Measurements from ENCODE around the gene PTPRN2. TPM values are rescaled to one million over a fixed set of nuclear protein-coding genes. Genes with fewer than 3 reads are reported as not detected.

PTPRN2 gene
- total and polyA plus RNA-seq, 2 of the 8 experiments (the other 6 are each of a cell fraction or from before 2014, with no cell fraction given), result 2.6 to 4.5 TPM

GRCh38 chr7:158193446-158193845, 394.2 kb downstream of the PTPRN2 start:
- no peak for FAIRE-seq
- Histone ChIP-seq H3K4me2 (ENCODE audit: insufficient read depth in 1 of 2, low read depth in 2 of 2, low read length in 2 of 2) (no peak overlapping the region), H4K8ac (ENCODE audit: extremely low read depth, insufficient read depth, low read length) (0 out of 2 replicates have a peak overlapping the region, but pooled peaks have one; percentile 14), H3K79me1 (ENCODE audit: low read depth, low read length) (no peaks in the 10 kb centered on the region), H3K56ac (replicated peaks; ENCODE audit: insufficient read length, low read depth, low read length) (no peak overlapping the region), H4K91ac (replicated peaks; ENCODE audit: insufficient read length, low read length) (no peak overlapping the region), H3K14ac (ENCODE audit: insufficient read length) (no peak overlapping the region), H2AFZ (ENCODE audit: low read length) (no peak overlapping the region), H3K4ac (replicated peaks; ENCODE audit: insufficient read length, low read depth, low read length) (no peak overlapping the region), H4K20me1 (replicated peaks in 1 of 2; ENCODE audit: control insufficient read depth in 1 of 2, insufficient read depth in 2 of 2, low read length in 2 of 2) (no peaks in the 10 kb centered on the region), H2BK20ac (ENCODE audit: low read length) (no peak overlapping the region), H3K27ac (ENCODE audit: low read depth, low read length) (no peak overlapping the region), H3K9ac (replicated peaks in 1 of 4; ENCODE audit: extremely low read depth in 1 of 4, low read depth in 3 of 4, low read length in 3 of 4) (no peak overlapping the region), H3K4me3 (ENCODE audit: extremely low read depth in 1 of 4, insufficient read depth in 2 of 4, low read depth in 3 of 4, low read length in 4 of 4) (no peak overlapping the region), H2BK5ac (ENCODE audit: low read depth, low read length) (no peak overlapping the region), H3K23me2 (ENCODE audit: low read depth, low read length) (no peaks in the 10 kb centered on the region), H2BK12ac (ENCODE audit: low read depth, low read length) (no peak overlapping the region), H3K18ac (ENCODE audit: extremely low read depth, low read length) (no peak overlapping the region), H2BK120ac (replicated peaks; ENCODE audit: low read depth, low read length) (no peak overlapping the region), H3K9me3 (ENCODE audit: insufficient read depth in 2 of 2, low read depth in 1 of 2, low read length in 1 of 2) (peaks cover 32 to 64% of the 10 kb centered on the region in 2 experiments), H2AK5ac (ENCODE audit: low read depth, low read length) (no peak overlapping the region), H3K23ac (ENCODE audit: insufficient read length) (no peak overlapping the region), H3K4me1 (replicated peaks in 1 of 4; ENCODE audit: control insufficient read depth in 3 of 4, insufficient read depth in 4 of 4, low read length in 3 of 4) (no peaks in the 10 kb centered on the region), H3K36me3 (ENCODE audit: control insufficient read depth in 2 of 4, insufficient read depth in 4 of 4, low read length in 3 of 4) (no peaks in the 10 kb centered on the region), H2BK15ac (ENCODE audit: low read length) (no peak overlapping the region), H3K79me2 (ENCODE audit: control insufficient read depth in 1 of 2, insufficient read depth in 2 of 2, low read length in 2 of 2) (no peaks in the 10 kb centered on the region), H3K27me3 (replicated peaks in 1 of 4; ENCODE audit: control insufficient read depth in 3 of 4, extremely low read depth in 1 of 4, insufficient read depth in 3 of 4, low read length in 3 of 4) (no peaks in the 10 kb centered on the region), H4K5ac (ENCODE audit: insufficient read length, low read depth, low read length) (no peak overlapping the region)
- DNase-seq (ENCODE audit: low read depth in 1 of 2, low spot score in 2 of 2), result no peak
- no peak for TF ChIP-seq EZH2 (IDR thresholded peaks at IDR 0.05; ENCODE audit: low read depth, low read length, severe bottlenecking)
- no peak for TF ChIP-seq CHD2 (IDR thresholded peaks at IDR 0.05; ENCODE audit: low read length)
- TF ChIP-seq KDM4A (IDR thresholded peaks at IDR 0.05; ENCODE audit: low read depth, low read length, severe bottlenecking), result no peak
- WGBS, 2 experiments (ENCODE audit: extremely low coverage in 1 of 2, insufficient coverage in 1 of 2, insufficient read length in 1 of 2, insufficient replicate concordance in 2 of 2, low coverage in 1 of 2, low lambda C conversion rate in 2 of 2, missing lambda C conversion rate in 1 of 2), result 89% methylated on average over 14 of the region's 14 CpGs; no CpG with 5 or more reads in 1 of the 2 experiments
- ChIA-PET POLR2A (ENCODE audit: partially characterized antibody) (no interaction called here), CTCF (ENCODE audit: partially characterized antibody) (no interaction called here)

Measured in H1 (cell line).